ENCODE measurements around the gene GATA1.

Gene GATA1

DNA sequence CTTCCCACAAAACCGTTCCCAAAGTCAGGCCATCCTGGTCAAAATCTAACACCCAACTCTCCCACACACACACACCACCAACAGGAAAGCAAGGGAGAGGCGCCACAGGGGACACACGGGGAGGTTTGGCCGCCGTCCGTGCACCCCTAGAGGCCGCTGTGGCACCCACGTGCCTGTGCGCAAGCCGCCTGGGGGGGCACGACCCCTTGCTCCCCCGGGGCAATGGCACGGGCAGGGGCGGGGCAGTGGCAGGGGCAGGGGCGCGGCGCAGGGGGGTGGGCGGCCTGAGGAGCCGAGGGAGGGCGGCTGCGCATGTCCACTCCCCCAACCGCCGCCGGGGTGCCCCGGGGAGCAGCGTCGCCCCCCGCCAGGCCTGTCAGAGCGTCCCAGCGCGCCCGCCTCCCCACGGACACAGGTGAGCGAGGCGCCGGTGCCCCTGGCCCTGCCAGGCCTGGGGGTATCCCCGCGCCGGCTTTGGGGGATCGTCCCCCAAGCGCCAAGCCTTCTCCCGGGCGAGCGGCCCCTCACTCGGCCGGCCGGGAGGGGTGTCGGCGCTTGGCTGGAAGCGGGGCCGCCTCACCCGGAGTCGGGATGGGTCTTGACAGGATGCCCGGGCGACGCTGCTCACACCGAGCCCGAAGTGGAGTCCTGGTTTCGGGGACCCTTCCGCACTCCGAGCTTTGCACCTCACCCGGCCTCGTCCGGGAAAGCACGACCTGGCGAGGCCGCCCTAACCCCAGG, 39.9 kb downstream of the GATA1 start, which contains the start of gene ERAS:
ERAS (plus strand) TSS at position 379 of the 741 bp plus-strand sequence. CDS start 2,611 bp downstream, outside the sequence.
- no peak within 1 kb of the TSS for H3K4me3 ChIP-seq (ENCODE audit: low read depth, low read length)
- TF ChIP-seq, protein P1, sequence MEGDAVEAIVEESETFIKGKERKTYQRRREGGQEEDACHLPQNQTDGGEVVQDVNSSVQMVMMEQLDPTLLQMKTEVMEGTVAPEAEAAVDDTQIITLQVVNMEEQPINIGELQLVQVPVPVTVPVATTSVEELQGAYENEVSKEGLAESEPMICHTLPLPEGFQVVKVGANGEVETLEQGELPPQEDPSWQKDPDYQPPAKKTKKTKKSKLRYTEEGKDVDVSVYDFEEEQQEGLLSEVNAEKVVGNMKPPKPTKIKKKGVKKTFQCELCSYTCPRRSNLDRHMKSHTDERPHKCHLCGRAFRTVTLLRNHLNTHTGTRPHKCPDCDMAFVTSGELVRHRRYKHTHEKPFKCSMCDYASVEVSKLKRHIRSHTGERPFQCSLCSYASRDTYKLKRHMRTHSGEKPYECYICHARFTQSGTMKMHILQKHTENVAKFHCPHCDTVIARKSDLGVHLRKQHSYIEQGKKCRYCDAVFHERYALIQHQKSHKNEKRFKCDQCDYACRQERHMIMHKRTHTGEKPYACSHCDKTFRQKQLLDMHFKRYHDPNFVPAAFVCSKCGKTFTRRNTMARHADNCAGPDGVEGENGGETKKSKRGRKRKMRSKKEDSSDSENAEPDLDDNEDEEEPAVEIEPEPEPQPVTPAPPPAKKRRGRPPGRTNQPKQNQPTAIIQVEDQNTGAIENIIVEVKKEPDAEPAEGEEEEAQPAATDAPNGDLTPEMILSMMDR (IDR thresholded peaks at IDR 0.05; ENCODE audit: low read depth, low read length): no peak

DNA sequence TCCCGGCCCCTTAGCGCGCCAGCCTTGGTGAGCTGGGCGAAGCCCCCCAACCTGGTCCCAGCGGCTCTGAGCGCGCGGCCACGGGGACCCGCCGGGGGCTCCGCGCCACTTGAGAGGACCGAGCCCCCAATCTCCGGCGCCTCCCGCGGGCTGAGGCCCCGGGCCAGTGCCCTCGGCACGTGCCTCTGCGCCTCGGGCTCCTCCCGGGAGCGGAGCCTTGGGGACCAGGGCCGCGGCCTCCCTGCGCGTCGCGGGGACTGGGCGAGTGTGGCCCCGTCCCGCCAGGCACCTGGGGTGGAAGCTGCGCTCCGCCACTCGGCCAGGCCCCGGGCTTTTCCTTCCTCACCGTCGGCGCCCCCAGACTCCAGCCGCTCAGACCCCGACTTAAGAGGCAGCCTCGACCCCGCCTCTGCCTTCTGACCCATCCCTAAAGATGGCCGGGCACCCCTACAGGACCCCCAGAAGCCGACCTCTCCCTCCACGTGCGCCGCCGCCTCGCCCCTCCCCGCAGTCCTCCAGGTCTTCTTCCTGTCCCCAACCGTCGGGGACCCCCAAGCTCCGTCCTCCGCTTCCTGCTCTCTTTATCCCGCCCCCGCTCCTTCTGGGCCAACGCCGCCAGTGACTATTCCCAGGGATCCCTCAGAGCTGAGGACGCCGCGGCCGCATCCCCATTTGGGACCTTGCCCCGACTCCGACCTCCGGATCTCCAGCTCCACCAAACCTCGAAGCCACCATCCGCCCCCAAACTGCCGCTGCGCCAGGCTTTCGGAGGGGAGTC, 40.7 kb downstream of the GATA1 start:
- TF ChIP-seq, protein P1 (IDR thresholded peaks at IDR 0.05; ENCODE audit: low read depth, low read length): no peak
- no peak overlapping the region for H3K4me3 ChIP-seq (ENCODE audit: low read depth, low read length)

DNA sequence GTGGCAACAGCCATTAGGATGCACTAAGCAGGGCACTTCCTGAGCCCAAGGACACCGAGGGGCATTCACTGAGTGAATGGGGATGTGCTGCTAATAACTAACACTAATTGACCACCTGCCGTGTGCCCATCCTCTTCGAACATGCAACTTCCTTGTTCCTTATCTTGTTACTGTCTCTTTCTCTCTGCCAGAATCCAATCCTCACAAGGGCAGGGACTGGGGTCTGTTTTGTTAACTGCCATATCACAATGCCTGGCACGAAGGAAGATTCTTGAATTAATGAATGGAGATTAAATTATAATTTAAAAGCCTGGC, 41.2 kb downstream of the GATA1 start:
- TF ChIP-seq, protein P1 (IDR thresholded peaks at IDR 0.05; ENCODE audit: low read depth, low read length): no peak
- no peak overlapping the region for H3K4me3 ChIP-seq (ENCODE audit: low read depth, low read length)

DNA sequence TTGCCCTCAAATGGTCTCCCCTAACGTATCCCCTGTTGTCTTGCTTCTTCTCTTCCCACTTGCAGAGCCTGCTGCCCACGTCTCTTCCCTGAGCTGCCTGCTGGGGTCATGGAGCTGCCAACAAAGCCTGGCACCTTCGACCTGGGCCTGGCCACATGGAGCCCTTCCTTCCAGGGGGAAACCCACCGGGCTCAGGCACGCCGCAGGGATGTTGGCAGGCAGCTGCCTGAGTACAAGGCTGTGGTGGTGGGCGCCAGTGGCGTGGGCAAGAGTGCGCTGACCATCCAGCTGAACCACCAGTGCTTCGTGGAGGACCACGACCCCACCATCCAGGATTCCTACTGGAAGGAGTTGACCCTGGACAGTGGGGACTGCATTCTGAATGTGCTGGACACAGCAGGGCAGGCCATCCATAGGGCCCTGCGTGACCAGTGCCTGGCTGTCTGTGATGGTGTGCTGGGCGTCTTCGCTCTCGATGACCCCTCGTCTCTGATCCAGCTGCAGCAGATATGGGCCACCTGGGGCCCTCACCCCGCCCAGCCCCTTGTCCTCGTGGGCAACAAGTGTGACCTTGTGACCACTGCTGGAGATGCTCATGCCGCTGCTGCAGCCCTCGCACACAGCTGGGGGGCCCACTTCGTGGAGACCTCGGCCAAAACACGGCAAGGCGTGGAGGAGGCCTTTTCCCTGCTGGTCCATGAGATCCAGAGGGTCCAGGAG, 42.8 kb downstream of the GATA1 start:
- TF ChIP-seq, protein P1 (IDR thresholded peaks at IDR 0.05; ENCODE audit: low read depth, low read length): no peak

DNA sequence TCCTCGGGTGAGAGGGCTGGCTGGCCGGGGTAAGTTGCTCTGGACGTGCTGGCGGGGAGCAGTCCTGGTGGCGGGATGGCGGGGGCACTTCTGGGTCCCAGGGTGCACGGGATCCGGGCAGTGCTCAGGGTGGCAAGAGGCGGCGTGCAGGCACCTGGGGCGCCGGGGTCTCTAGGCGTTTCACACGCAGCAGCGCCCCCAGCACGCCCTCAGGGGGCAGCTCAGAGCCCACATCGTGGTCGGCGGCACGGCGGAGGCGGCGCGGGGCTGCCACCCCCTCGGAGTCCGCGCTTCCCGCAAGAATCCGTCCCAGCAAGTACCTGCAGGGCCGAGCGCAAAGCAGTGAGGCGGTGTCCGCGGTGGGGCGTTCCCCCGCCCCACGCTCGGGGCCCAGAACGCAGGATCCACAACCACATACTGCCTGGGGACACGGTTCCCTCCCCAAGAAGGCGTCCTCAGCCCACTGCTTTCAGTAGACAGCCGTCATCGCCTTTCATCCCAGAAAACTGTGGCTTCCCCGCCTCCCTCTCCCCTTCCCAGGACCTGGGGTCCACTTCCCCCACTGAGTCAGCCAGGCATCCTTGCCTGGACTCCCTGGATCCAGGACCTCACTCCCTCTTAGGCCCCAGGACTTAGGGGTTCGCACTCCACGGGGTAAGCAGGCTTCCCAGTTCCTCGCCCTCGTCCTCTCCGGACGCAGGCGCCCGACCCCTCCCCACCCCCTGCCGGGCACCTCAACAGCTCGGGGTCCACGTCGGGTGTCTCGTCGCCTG, 44.9 kb downstream of the GATA1 start:
- H3K4me3 ChIP-seq (ENCODE audit: low read depth, low read length): no peak overlapping the region
- TF ChIP-seq, protein P1 (IDR thresholded peaks at IDR 0.05; ENCODE audit: low read depth, low read length): no peak

More for the DNA sequence above, 42.8 kb downstream of the GATA1 start:
- no peak overlapping the region for H3K4me3 ChIP-seq (ENCODE audit: low read depth, low read length)

DNA sequence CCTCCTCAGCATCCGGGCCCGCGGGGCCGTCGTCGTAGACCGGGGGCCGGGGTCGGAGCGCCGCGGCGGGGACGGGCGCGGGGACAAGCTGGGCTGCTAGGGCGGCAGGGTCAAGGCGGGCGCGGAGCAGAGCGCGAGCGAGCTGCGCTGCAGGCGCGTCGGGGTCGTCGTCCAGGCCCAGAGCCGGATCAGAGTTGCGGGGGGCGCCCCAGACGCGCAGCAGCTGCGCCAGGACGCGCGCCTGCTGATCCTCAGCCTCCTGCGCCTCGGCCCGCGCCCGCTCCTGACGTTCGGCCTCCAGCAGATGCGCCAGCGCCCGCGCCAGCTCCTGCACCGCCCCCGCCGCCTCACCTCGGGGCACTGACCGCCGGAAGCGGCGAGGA, 45.5 kb downstream of the GATA1 start:
- H3K4me3 ChIP-seq (ENCODE audit: low read depth, low read length): no peak overlapping the region
- TF ChIP-seq, protein P1 (IDR thresholded peaks at IDR 0.05; ENCODE audit: low read depth, low read length): no peak

Measured in WI38 (cell line).